ENCODE results near the gene MAL.
"Not testable (repeated sequence)": the region's sequence is repeated elsewhere in the genome, so short reads cannot be mapped to it uniquely, and the experiment has no call there.

MAL gene

GRCh38 chr2:95063086-95063958 is 37.8 kb downstream of the MAL start:
- no peak for DNase-seq

GRCh38 chr2:95068256-95068655 is 42.7 kb downstream of the MAL start:
- no peak for DNase-seq

GRCh38 chr2:95069465-95069864 is 44.0 kb downstream of the MAL start:
- no peak for DNase-seq

GRCh38 chr2:95071856-95072255 is 46.3 kb downstream of the MAL start:
- no peak for DNase-seq

GRCh38 chr2:95072424-95072823 is 46.9 kb downstream of the MAL start:
- no peak for DNase-seq

GRCh38 chr2:95073856-95074662 is 48.6 kb downstream of the MAL start:
- no peak for DNase-seq

- peak; percentile 59 for DNase-seq
Observed at GRCh38 chr2:95074663-95075439, 49.3 kb downstream of the MAL start.

- no peak for DNase-seq
Observed at GRCh38 chr2:95075440-95076132, 50.1 kb downstream of the MAL start.

- peak; percentile 91 for DNase-seq
Observed at GRCh38 chr2:95076705-95077529, 51.4 kb downstream of the MAL start.

GRCh38 chr2:95077530-95077825 is 52.0 kb downstream of the MAL start:
- DNase-seq: no peak

- DNase-seq: no peak
Observed at GRCh38 chr2:95077861-95078603, 52.5 kb downstream of the MAL start.

- no peak for DNase-seq
Observed at GRCh38 chr2:95079199-95079683, 53.7 kb downstream of the MAL start.

GRCh38 chr2:95082477-95082876 is 57.0 kb downstream of the MAL start:
- DNase-seq: no peak

GRCh38 chr2:95086017-95086416 is 60.5 kb downstream of the MAL start:
- no peak for DNase-seq

- DNase-seq: no peak
Observed at GRCh38 chr2:95087379-95087778, 61.9 kb downstream of the MAL start.

GRCh38 chr2:95091885-95092555 is 66.5 kb downstream of the MAL start:
- DNase-seq: no peak

GRCh38 chr2:95098273-95098672 is 72.8 kb downstream of the MAL start:
- DNase-seq: not testable (repeated sequence)

- DNase-seq: no peak
Observed at GRCh38 chr2:95099910-95100309, 74.4 kb downstream of the MAL start.
